Measurements from ENCODE around the gene CEP70. TPM values are rescaled to one million over a fixed set of nuclear protein-coding genes. Genes with fewer than 3 reads are reported as not detected.

CEP70 gene
- total and polyA plus RNA-seq, 9 donors = 12.4 to 101 (median 64.3) TPM

- no peaks in the 10 kb centered on the region for H3K27me3 ChIP-seq
- no peak overlapping the region for H3K27ac ChIP-seq
- WGBS, 3 donors = 42 to 66% (median 58%) methylated on average over 4 of the region's 4 CpGs
- H3K36me3 ChIP-seq = no peaks in the 10 kb centered on the region
- no peaks in the 10 kb centered on the region for H3K4me1 ChIP-seq (ENCODE audit: insufficient read depth)
- no peak for TF ChIP-seq POLR2A (IDR thresholded peaks at IDR 0.05)
- no peak for TF ChIP-seq EP300 (IDR thresholded peaks at IDR 0.05)
- TF ChIP-seq CTCF (IDR thresholded peaks at IDR 0.05) = no peak
- no peak overlapping the region for H3K4me3 ChIP-seq
- intact Hi-C loops (cut with DNase I) = no loop called here
- DNase-seq = no peak
- H3K9me3 ChIP-seq = no peaks in the 10 kb centered on the region
Observed at GRCh38 chr3:138479438-138479863, 114.6 kb downstream of the CEP70 start.

- Histone ChIP-seq H3K9me3 (no peaks in the 10 kb centered on the region), H3K27ac (no peak overlapping the region), H3K4me1 (ENCODE audit: insufficient read depth) (no peaks in the 10 kb centered on the region), H3K4me3 (no peak overlapping the region), H3K27me3 (no peaks in the 10 kb centered on the region), H3K36me3 (no peaks in the 10 kb centered on the region)
- TF ChIP-seq EP300 (IDR thresholded peaks at IDR 0.05) (no peak), CTCF (IDR thresholded peaks at IDR 0.05) (no peak), POLR2A (IDR thresholded peaks at IDR 0.05) (no peak)
- DNase-seq = no peak
- WGBS, 3 donors = 94 to 96% (median 96%) methylated on average over 3 of the region's 3 CpGs
- intact Hi-C loops (cut with DNase I) = no loop called here
Observed at GRCh38 chr3:138477801-138478200, 116.3 kb downstream of the CEP70 start.

- Histone ChIP-seq H3K4me1 (ENCODE audit: insufficient read depth) (no peaks in the 10 kb centered on the region), H3K36me3 (no peaks in the 10 kb centered on the region), H3K4me3 (no peak overlapping the region), H3K27me3 (no peaks in the 10 kb centered on the region), H3K9me3 (no peaks in the 10 kb centered on the region), H3K27ac (no peak overlapping the region)
- DNase-seq = no peak
- intact Hi-C loops (cut with DNase I) = no loop called here
- TF ChIP-seq POLR2A (IDR thresholded peaks at IDR 0.05) (no peak), CTCF (IDR thresholded peaks at IDR 0.05) (no peak), EP300 (IDR thresholded peaks at IDR 0.05) (no peak)
Observed at GRCh38 chr3:138477120-138477519, 116.9 kb downstream of the CEP70 start.

- Histone ChIP-seq H3K9me3 (no peaks in the 10 kb centered on the region), H3K36me3 (no peaks in the 10 kb centered on the region), H3K4me1 (ENCODE audit: insufficient read depth) (no peaks in the 10 kb centered on the region), H3K4me3 (no peak overlapping the region), H3K27me3 (no peaks in the 10 kb centered on the region), H3K27ac (no peak overlapping the region)
- TF ChIP-seq EP300 (IDR thresholded peaks at IDR 0.05) (no peak), CTCF (IDR thresholded peaks at IDR 0.05) (no peak), POLR2A (IDR thresholded peaks at IDR 0.05) (no peak)
- DNase-seq = no peak
- intact Hi-C loops (cut with DNase I) = no loop called here
- WGBS, 3 donors = 91 to 97% (median 97%) methylated on average over 2 of the region's 2 CpGs
Observed at GRCh38 chr3:138476526-138476925, 117.5 kb downstream of the CEP70 start.

- intact Hi-C loops (cut with DNase I) = no loop called here
- WGBS, 3 donors = 74 to 79% (median 77%) methylated on average over 6 of the region's 6 CpGs
Observed at GRCh38 chr3:138474163-138474562, 119.9 kb downstream of the CEP70 start.

More at GRCh38 chr3:138474163-138474562, 119.9 kb downstream of the CEP70 start:
- no peak overlapping the region for H3K27ac ChIP-seq
- DNase-seq = peak in 1 of 5 donors; percentile 33
- H3K9me3 ChIP-seq = no peaks in the 10 kb centered on the region
- no peaks in the 10 kb centered on the region for H3K4me1 ChIP-seq (ENCODE audit: insufficient read depth)
- no peaks in the 10 kb centered on the region for H3K27me3 ChIP-seq
- no peak for TF ChIP-seq EP300 (IDR thresholded peaks at IDR 0.05)
- TF ChIP-seq POLR2A (IDR thresholded peaks at IDR 0.05) = no peak
- TF ChIP-seq CTCF (IDR thresholded peaks at IDR 0.05) = no peak
- H3K36me3 ChIP-seq = no peaks in the 10 kb centered on the region
- H3K4me3 ChIP-seq = no peak overlapping the region
